ENCODE measurements around the gene RENBP. TPM values are rescaled to one million over a fixed set of nuclear protein-coding genes. Genes with fewer than 3 reads are reported as not detected.

Gene RENBP
- total and polyA plus RNA-seq, 9 of the 15 experiments (the other 6 are each of a cell fraction or from before 2014, with no cell fraction given) = 0.07 to 14.8 (median 10.6) TPM; not detected in 1

DNA sequence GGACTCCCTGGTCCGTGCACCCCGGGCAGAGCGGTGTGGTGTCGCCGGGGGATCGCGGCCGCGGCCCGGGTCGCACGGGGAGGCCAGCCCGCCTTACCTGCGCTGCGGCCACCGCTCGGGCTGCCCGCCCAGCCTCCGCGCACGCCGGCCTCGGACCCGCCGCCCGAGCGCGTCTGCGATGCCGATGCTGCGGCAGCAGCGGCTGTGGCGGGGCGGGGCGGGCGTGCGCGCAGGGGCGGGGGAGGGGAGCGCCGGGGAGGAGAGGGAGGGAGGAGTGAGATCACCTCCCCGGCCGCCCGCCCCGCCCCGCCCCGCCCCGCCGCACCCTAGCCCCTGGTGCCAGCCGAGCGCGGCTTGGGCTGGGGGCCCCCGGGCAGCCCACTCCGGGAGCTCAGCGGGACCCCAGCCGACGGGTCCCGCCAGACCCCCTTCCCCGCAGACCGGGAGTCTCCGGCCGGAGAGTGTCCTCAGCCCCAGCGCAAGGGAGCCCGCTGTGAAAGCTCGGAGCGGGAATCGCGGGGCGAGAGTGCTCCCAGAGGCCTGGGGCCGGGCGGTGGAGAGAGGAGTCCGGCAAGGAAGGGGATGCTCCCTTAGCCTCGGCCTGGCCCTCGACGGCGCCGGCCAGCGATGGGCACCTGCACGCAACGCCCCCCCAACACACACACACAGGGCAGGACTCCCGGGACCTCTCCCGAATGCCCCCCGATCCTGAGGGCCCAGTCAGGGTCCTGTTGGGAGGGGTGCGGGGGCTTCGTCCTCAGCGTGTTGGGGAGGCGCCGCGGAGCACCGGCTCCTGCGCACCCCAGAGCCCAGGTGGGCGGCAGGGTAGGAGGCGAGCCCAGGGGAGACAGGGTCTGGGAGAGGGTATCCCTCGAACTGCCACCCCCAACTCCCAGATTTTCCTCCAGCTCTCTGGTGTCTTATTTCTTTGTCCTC lies 58.2 kb downstream of the RENBP start, which contains the start of gene L1CAM:
L1CAM (minus strand) TSS at position 206 of the 936 bp plus-strand sequence. CDS start 10,337 bp downstream, outside the sequence.
- Histone ChIP-seq H3K4me2 (ENCODE audit: insufficient read depth, low read length) (no peak within 1 kb of the TSS), H3K4me3 (no peak within 1 kb of the TSS), H3K9ac (ENCODE audit: insufficient read depth in 1 of 2, low read depth in 2 of 2, low read length in 2 of 2) (peak within 1 kb of the TSS in 1 of 2 experiments; percentile 26; a peak in 1 of 4 replicates), H3K4me1 (replicated peaks in 1 of 2; ENCODE audit: control insufficient read depth in 2 of 2, insufficient read depth in 2 of 2, low read length in 2 of 2) (peaks cover 10 to 53% of the 10 kb centered on the region in 2 experiments), H3K9me1 (ENCODE audit: control insufficient read depth, insufficient read depth, low read length) (no peaks in the 10 kb centered on the region), H3K27ac (ENCODE audit: extremely low read depth, low read depth, low read length) (no peak within 1 kb of the TSS), H4K20me1 (replicated peaks; ENCODE audit: control insufficient read depth, insufficient read depth, low read length) (peaks cover 6% of the 10 kb centered on the region; the same call in 1 of the 2 replicates), H3K9me3 (replicated peaks; ENCODE audit: control insufficient read depth, insufficient read depth, low read depth, low read length) (no peaks in the 10 kb centered on the region), H3K36me3 (ENCODE audit: control insufficient read depth, insufficient read depth, low read length) (no peaks in the 10 kb centered on the region), H3K79me2 (ENCODE audit: control insufficient read depth, insufficient read depth, low read length) (no peaks in the 10 kb centered on the region), H2AFZ (ENCODE audit: low read depth, low read length) (no peak within 1 kb of the TSS), H3K27me3 (ENCODE audit: control insufficient read depth in 2 of 2, insufficient read depth in 2 of 2, low read length in 2 of 2) (peaks cover 0 to 23% of the 10 kb centered on the region in 2 experiments; a peak in 2 of 5 replicates)
- no TSS peak for BruUV-seq (replicated peaks)
- in situ Hi-C loops (cut with MboI) (no loop called here), intact Hi-C loops (cut with micrococcal nuclease) (no loop called here)
- 3% methylated on average over 18 of the region's 94 CpGs for WGBS (ENCODE audit: insufficient coverage, low coverage, missing lambda C conversion rate)
- ATAC-seq = peak; percentile 71
- POLR2A ChIA-PET = interaction anchor here (0.6 kb wide), 2 partner anchors 19 to 929 kb away, joined by 3 read pairs; no protein-coding TSS in a partner anchor
- CTCF ChIA-PET (ENCODE audit: low intra/inter-chr PET ratio) = no interaction called here
- FAIRE-seq = no peak
- DNase-seq (ENCODE audit: extremely low read depth in 1 of 4, low spot score in 3 of 4) = peak; percentile 44 to 85 (median 80)
- no peak for TF ChIP-seq ZNF316 (IDR thresholded peaks at IDR 0.05)
- TF ChIP-seq, protein P1, sequence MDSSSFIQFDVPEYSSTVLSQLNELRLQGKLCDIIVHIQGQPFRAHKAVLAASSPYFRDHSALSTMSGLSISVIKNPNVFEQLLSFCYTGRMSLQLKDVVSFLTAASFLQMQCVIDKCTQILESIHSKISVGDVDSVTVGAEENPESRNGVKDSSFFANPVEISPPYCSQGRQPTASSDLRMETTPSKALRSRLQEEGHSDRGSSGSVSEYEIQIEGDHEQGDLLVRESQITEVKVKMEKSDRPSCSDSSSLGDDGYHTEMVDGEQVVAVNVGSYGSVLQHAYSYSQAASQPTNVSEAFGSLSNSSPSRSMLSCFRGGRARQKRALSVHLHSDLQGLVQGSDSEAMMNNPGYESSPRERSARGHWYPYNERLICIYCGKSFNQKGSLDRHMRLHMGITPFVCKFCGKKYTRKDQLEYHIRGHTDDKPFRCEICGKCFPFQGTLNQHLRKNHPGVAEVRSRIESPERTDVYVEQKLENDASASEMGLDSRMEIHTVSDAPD (CRISPR knock-in tag; IDR thresholded peaks at IDR 0.05) = no peak
- TF ChIP-seq ZNF23 (CRISPR knock-in tag; IDR thresholded peaks at IDR 0.05) = no peak
- TF ChIP-seq SMARCA5 (IDR thresholded peaks at IDR 0.05) = no peak
- TF ChIP-seq ZFX (CRISPR knock-in tag; IDR thresholded peaks at IDR 0.05) = peak; percentile 45; the same call in 1 of the 2 replicates
- TF ChIP-seq SRF (CRISPR knock-in tag; IDR thresholded peaks at IDR 0.05) = no peak
- peak; percentile 96 for TF ChIP-seq ZNF263 (CRISPR knock-in tag; IDR thresholded peaks at IDR 0.05; ENCODE audit: borderline replicate concordance)
- TF ChIP-seq ZNF561 (CRISPR knock-in tag; conservative IDR thresholded peaks at IDR 0.05) = no peak
- TF ChIP-seq, protein P2, sequence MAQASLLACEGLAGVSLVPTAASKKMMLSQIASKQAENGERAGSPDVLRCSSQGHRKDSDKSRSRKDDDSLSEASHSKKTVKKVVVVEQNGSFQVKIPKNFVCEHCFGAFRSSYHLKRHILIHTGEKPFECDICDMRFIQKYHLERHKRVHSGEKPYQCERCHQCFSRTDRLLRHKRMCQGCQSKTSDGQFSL (CRISPR knock-in tag; IDR thresholded peaks at IDR 0.05) = peak; percentile 25; the same call in 1 of the 2 replicates
- TF ChIP-seq, protein P2 (tag; IDR thresholded peaks at IDR 0.05) = no peak
- no peak for TF ChIP-seq ZNF431 (CRISPR knock-in tag; IDR thresholded peaks at IDR 0.05)
- TF ChIP-seq, protein P3, sequence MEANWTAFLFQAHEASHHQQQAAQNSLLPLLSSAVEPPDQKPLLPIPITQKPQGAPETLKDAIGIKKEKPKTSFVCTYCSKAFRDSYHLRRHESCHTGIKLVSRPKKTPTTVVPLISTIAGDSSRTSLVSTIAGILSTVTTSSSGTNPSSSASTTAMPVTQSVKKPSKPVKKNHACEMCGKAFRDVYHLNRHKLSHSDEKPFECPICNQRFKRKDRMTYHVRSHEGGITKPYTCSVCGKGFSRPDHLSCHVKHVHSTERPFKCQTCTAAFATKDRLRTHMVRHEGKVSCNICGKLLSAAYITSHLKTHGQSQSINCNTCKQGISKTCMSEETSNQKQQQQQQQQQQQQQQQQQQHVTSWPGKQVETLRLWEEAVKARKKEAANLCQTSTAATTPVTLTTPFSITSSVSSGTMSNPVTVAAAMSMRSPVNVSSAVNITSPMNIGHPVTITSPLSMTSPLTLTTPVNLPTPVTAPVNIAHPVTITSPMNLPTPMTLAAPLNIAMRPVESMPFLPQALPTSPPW (CRISPR knock-in tag; IDR thresholded peaks at IDR 0.05) = peak; percentile 77
- TF ChIP-seq, protein P4, sequence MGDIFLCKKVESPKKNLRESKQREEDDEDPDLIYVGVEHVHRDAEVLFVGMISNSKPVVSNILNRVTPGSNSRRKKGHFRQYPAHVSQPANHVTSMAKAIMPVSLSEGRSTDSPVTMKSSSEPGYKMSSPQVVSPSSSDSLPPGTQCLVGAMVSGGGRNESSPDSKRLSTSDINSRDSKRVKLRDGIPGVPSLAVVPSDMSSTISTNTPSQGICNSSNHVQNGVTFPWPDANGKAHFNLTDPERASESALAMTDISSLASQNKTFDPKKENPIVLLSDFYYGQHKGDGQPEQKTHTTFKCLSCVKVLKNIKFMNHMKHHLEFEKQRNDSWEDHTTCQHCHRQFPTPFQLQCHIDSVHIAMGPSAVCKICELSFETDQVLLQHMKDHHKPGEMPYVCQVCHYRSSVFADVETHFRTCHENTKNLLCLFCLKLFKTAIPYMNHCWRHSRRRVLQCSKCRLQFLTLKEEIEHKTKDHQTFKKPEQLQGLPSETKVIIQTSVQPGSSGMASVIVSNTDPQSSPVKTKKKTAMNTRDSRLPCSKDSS (IDR thresholded peaks at IDR 0.05; ENCODE audit: low read depth, partially characterized antibody) = no peak
- TF ChIP-seq ESRRB (CRISPR knock-in tag; IDR thresholded peaks at IDR 0.05; ENCODE audit: borderline replicate concordance) = no peak
- TF ChIP-seq ZNF445 (CRISPR knock-in tag; IDR thresholded peaks at IDR 0.05; ENCODE audit: low read depth) = no peak
- TF ChIP-seq POU5F1 (IDR thresholded peaks at IDR 0.05; ENCODE audit: borderline replicate concordance, low read depth, low read length, partially characterized antibody) = no peak
